KOPT-K1 (cell line): ENCODE results near the gene CSNK2A1.
"Not testable (repeated sequence)": the region's sequence is repeated elsewhere in the genome, so short reads cannot be mapped to it uniquely, and the experiment has no call there.

ENCODE experiments used
- H3K27ac ChIP-seq: fragments of 200-600 bp; sonication (generic); 2 replicates; pipeline ENCODE4 v1.5.1; 2016; ENCODE audit warnings: antibody characterized with exemption, mild to moderate bottlenecking, low read depth, low read length; ENCODE audit not compliant: poor library complexity, severe bottlenecking
- H3K36me3 ChIP-seq: fragments of 200-600 bp; sonication (generic); 2 replicates; pipeline ENCODE4 v1.5.1; 2017; ENCODE audit warnings: antibody characterized with exemption, mild to moderate bottlenecking, low read length, moderate library complexity; ENCODE audit not compliant: insufficient read depth
- H3K9me3 ChIP-seq: fragments of 200-600 bp; sonication (generic); 2 replicates; pipeline ENCODE4 v1.5.1; 2017; ENCODE audit warnings: antibody characterized with exemption, low read length, mild to moderate bottlenecking; ENCODE audit not compliant: insufficient read depth, poor library complexity, severe bottlenecking

Gene CSNK2A1

GRCh38 chr20:530321-530720 lies 13.3 kb downstream of the CSNK2A1 start:
- Histone ChIP-seq H3K27ac (no peak overlapping the region), H3K9me3 (peaks cover 33% of the 10 kb centered on the region), H3K36me3 (peaks cover 75% of the 10 kb centered on the region)

- H3K27ac ChIP-seq = no peak overlapping the region
- peaks cover 81% of the 10 kb centered on the region for H3K36me3 ChIP-seq
- H3K9me3 ChIP-seq = peaks cover 38% of the 10 kb centered on the region
Measured at GRCh38 chr20:528923-529604, 14.5 kb downstream of the CSNK2A1 start.

- H3K27ac ChIP-seq = no peak overlapping the region
- H3K9me3 ChIP-seq = peaks cover 47% of the 10 kb centered on the region
- H3K36me3 ChIP-seq = peaks cover 85% of the 10 kb centered on the region
Measured at GRCh38 chr20:527571-527886, 16.1 kb downstream of the CSNK2A1 start.

- H3K36me3 ChIP-seq = peaks cover 81% of the 10 kb centered on the region
- H3K9me3 ChIP-seq = peaks cover 55% of the 10 kb centered on the region
- no peak overlapping the region for H3K27ac ChIP-seq
Measured at GRCh38 chr20:521860-522259, 21.7 kb downstream of the CSNK2A1 start.

- H3K9me3 ChIP-seq = peaks cover 48% of the 10 kb centered on the region
- no peak overlapping the region for H3K27ac ChIP-seq
- peaks cover 76% of the 10 kb centered on the region for H3K36me3 ChIP-seq
Measured at GRCh38 chr20:519999-520398, 23.6 kb downstream of the CSNK2A1 start.

- Histone ChIP-seq H3K36me3 (peaks cover 66% of the 10 kb centered on the region), H3K9me3 (peaks cover 31% of the 10 kb centered on the region), H3K27ac (no peak overlapping the region)
Measured at GRCh38 chr20:517221-517620, 26.4 kb downstream of the CSNK2A1 start.

- peaks cover 66% of the 10 kb centered on the region for H3K36me3 ChIP-seq
- H3K9me3 ChIP-seq = peaks cover 27% of the 10 kb centered on the region
- no peak overlapping the region for H3K27ac ChIP-seq
Measured at GRCh38 chr20:516799-517198, 26.8 kb downstream of the CSNK2A1 start.

- peaks cover 16% of the 10 kb centered on the region for H3K9me3 ChIP-seq
- H3K27ac ChIP-seq = no peak overlapping the region
- peaks cover 58% of the 10 kb centered on the region for H3K36me3 ChIP-seq
Measured at GRCh38 chr20:515696-516095, 27.9 kb downstream of the CSNK2A1 start.

- H3K36me3 ChIP-seq = peaks cover 59% of the 10 kb centered on the region
- no peaks in the 10 kb centered on the region for H3K9me3 ChIP-seq
Measured at GRCh38 chr20:513429-513828, 30.2 kb downstream of the CSNK2A1 start.

GRCh38 chr20:510328-511057 lies 33.1 kb downstream of the CSNK2A1 start:
- H3K36me3 ChIP-seq = peaks cover 79% of the 10 kb centered on the region
- not testable (repeated sequence) for H3K9me3 ChIP-seq, H3K27ac ChIP-seq

More at GRCh38 chr20:513429-513828, 30.2 kb downstream of the CSNK2A1 start:
- H3K27ac ChIP-seq = no peak overlapping the region

GRCh38 chr20:508364-508787 lies 35.2 kb downstream of the CSNK2A1 start:
- H3K36me3 ChIP-seq = peaks cover 82% of the 10 kb centered on the region
- H3K27ac ChIP-seq, H3K9me3 ChIP-seq: not testable (repeated sequence)

GRCh38 chr20:507761-508332 lies 35.7 kb downstream of the CSNK2A1 start:
- no peaks in the 10 kb centered on the region for H3K9me3 ChIP-seq
- no peak overlapping the region for H3K27ac ChIP-seq
- peaks cover 87% of the 10 kb centered on the region for H3K36me3 ChIP-seq

- H3K9me3 ChIP-seq = no peaks in the 10 kb centered on the region
- no peak overlapping the region for H3K27ac ChIP-seq
- H3K36me3 ChIP-seq = peaks cover 90% of the 10 kb centered on the region
Measured at GRCh38 chr20:507006-507758, 36.4 kb downstream of the CSNK2A1 start.

GRCh38 chr20:504632-505075 lies 38.9 kb downstream of the CSNK2A1 start:
- peaks cover 99% of the 10 kb centered on the region for H3K36me3 ChIP-seq

More at GRCh38 chr20:504632-505075, 38.9 kb downstream of the CSNK2A1 start:
- Histone ChIP-seq H3K27ac (no peak overlapping the region), H3K9me3 (no peaks in the 10 kb centered on the region)
